22Rv1 (cell line): ENCODE data around the gene GOT1.

Experiments used
- H3K27ac ChIP-seq: fragments of 450-650 bp; 2 replicates; pipeline ENCODE4 v1.5.1; 2017
- CTCF ChIP-seq: fragments of 450-650 bp; IDR thresholded peaks from 2 replicates; pipeline ENCODE4 v1.5.1; 2017; ENCODE audit warnings: mild to moderate bottlenecking
- ZFX ChIP-seq: fragments of 450-650 bp; IDR thresholded peaks from 2 replicates; pipeline ENCODE4 v1.6.1; 2017; ENCODE audit warnings: antibody characterized with exemption, borderline replicate concordance

GOT1 gene

GRCh38 chr10:99411546-99411945, 18.9 kb downstream of the GOT1 start:
- no peak overlapping the region for H3K27ac ChIP-seq
- no peak for TF ChIP-seq CTCF

- no peak for TF ChIP-seq ZFX
- no peak for TF ChIP-seq CTCF
Measured at GRCh38 chr10:99410876-99411275, 19.5 kb downstream of the GOT1 start.

GRCh38 chr10:99410146-99410545, 20.3 kb downstream of the GOT1 start:
- no peak for TF ChIP-seq CTCF
- no peak for TF ChIP-seq ZFX
- H3K27ac ChIP-seq: no peak overlapping the region

More at GRCh38 chr10:99410876-99411275, 19.5 kb downstream of the GOT1 start:
- no peak overlapping the region for H3K27ac ChIP-seq

GRCh38 chr10:99406149-99406548, 24.3 kb downstream of the GOT1 start:
- TF ChIP-seq ZFX (no peak), CTCF (no peak)
- H3K27ac ChIP-seq: no peak overlapping the region

GRCh38 chr10:99403674-99404073, 26.8 kb downstream of the GOT1 start:
- no peak overlapping the region for H3K27ac ChIP-seq
- TF ChIP-seq CTCF (no peak), ZFX (no peak)

GRCh38 chr10:99399664-99400063, 30.8 kb downstream of the GOT1 start:
- TF ChIP-seq CTCF (no peak), ZFX (no peak)
- H3K27ac ChIP-seq: no peak overlapping the region

- peak overlapping the region; percentile 68 for H3K27ac ChIP-seq
- TF ChIP-seq ZFX (no peak), CTCF (no peak)
Measured at GRCh38 chr10:99396471-99396870, 34.0 kb downstream of the GOT1 start.
